ENCODE data around the gene NGDN.

DNA sequence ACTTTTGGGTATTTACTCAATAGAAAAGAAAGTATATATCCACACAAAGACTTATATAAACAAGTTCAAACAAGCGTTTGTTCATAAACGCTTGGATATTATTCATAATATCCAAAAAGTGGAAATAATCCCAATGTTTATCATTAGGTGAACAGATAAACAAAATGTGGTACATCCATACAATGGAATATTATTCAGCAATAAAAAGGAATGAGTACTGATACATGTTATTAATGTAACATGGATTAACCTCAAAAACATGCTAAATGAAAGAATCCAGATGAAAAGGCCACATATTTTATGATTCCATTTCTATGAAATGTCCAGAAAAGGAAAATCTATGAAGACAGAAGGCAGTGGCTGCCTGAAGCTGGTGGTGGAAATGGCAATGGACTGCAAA lies 17.3 kb upstream of the NGDN start:
- TF ChIP-seq, protein P1, sequence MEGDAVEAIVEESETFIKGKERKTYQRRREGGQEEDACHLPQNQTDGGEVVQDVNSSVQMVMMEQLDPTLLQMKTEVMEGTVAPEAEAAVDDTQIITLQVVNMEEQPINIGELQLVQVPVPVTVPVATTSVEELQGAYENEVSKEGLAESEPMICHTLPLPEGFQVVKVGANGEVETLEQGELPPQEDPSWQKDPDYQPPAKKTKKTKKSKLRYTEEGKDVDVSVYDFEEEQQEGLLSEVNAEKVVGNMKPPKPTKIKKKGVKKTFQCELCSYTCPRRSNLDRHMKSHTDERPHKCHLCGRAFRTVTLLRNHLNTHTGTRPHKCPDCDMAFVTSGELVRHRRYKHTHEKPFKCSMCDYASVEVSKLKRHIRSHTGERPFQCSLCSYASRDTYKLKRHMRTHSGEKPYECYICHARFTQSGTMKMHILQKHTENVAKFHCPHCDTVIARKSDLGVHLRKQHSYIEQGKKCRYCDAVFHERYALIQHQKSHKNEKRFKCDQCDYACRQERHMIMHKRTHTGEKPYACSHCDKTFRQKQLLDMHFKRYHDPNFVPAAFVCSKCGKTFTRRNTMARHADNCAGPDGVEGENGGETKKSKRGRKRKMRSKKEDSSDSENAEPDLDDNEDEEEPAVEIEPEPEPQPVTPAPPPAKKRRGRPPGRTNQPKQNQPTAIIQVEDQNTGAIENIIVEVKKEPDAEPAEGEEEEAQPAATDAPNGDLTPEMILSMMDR (IDR thresholded peaks at IDR 0.05; ENCODE audit: low read depth, low read length, missing input control) = no peak
- TF ChIP-seq HNF4G (IDR thresholded peaks at IDR 0.05) (no peak), SP1 (IDR thresholded peaks at IDR 0.05) (no peak), RXRA (IDR thresholded peaks at IDR 0.05) (no peak), RAD21 (IDR thresholded peaks at IDR 0.05) (no peak), TAF1 (conservative IDR thresholded peaks at IDR 0.05) (no peak)
- TF ChIP-seq, protein P2, sequence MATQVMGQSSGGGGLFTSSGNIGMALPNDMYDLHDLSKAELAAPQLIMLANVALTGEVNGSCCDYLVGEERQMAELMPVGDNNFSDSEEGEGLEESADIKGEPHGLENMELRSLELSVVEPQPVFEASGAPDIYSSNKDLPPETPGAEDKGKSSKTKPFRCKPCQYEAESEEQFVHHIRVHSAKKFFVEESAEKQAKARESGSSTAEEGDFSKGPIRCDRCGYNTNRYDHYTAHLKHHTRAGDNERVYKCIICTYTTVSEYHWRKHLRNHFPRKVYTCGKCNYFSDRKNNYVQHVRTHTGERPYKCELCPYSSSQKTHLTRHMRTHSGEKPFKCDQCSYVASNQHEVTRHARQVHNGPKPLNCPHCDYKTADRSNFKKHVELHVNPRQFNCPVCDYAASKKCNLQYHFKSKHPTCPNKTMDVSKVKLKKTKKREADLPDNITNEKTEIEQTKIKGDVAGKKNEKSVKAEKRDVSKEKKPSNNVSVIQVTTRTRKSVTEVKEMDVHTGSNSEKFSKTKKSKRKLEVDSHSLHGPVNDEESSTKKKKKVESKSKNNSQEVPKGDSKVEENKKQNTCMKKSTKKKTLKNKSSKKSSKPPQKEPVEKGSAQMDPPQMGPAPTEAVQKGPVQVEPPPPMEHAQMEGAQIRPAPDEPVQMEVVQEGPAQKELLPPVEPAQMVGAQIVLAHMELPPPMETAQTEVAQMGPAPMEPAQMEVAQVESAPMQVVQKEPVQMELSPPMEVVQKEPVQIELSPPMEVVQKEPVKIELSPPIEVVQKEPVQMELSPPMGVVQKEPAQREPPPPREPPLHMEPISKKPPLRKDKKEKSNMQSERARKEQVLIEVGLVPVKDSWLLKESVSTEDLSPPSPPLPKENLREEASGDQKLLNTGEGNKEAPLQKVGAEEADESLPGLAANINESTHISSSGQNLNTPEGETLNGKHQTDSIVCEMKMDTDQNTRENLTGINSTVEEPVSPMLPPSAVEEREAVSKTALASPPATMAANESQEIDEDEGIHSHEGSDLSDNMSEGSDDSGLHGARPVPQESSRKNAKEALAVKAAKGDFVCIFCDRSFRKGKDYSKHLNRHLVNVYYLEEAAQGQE (IDR thresholded peaks at IDR 0.05) = no peak
- TF ChIP-seq, protein P3, sequence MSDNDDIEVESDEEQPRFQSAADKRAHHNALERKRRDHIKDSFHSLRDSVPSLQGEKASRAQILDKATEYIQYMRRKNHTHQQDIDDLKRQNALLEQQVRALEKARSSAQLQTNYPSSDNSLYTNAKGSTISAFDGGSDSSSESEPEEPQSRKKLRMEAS (IDR thresholded peaks at IDR 0.05) = no peak

Measured in liver (tissue), 3 donors.